GM21526 (cell line): ENCODE measurements around the gene KLHDC8A.
"Not testable (repeated sequence)": the region's sequence is repeated elsewhere in the genome, so short reads cannot be mapped to it uniquely, and the experiment has no call there.

Experiments used
- ATAC-seq: cut with Tn5 transposase; IDR thresholded peaks from one replicate; pipeline ENCODE4 v1.9.1; 2021; ENCODE audit warnings: moderate library complexity; ENCODE audit not compliant: unreplicated experiment, low FRiP score

Gene KLHDC8A

GRCh38 chr1:205301842-205302588, 54.7 kb downstream of the KLHDC8A start:
- no peak for ATAC-seq

- no peak for ATAC-seq
Observed at GRCh38 chr1:205301205-205301821, 55.4 kb downstream of the KLHDC8A start.

- no peak for ATAC-seq
Observed at GRCh38 chr1:205300149-205300548, 56.6 kb downstream of the KLHDC8A start.

- no peak for ATAC-seq
Observed at GRCh38 chr1:205298191-205298994, 58.3 kb downstream of the KLHDC8A start.

- not testable (repeated sequence) for ATAC-seq
Observed at GRCh38 chr1:205297546-205298177, 59.1 kb downstream of the KLHDC8A start.

GRCh38 chr1:205296154-205296553, 60.6 kb downstream of the KLHDC8A start:
- no peak for ATAC-seq

GRCh38 chr1:205294934-205295333, 61.8 kb downstream of the KLHDC8A start:
- ATAC-seq, result no peak

- ATAC-seq, result no peak
Observed at GRCh38 chr1:205294175-205294917, 62.4 kb downstream of the KLHDC8A start.

- ATAC-seq, result no peak
Observed at GRCh38 chr1:205293350-205294074, 63.2 kb downstream of the KLHDC8A start.

GRCh38 chr1:205291596-205291995, 65.1 kb downstream of the KLHDC8A start:
- no peak for ATAC-seq

GRCh38 chr1:205287767-205288559, 68.8 kb downstream of the KLHDC8A start:
- ATAC-seq, result peak; percentile 83

- ATAC-seq, result no peak
Observed at GRCh38 chr1:205287076-205287475, 69.6 kb downstream of the KLHDC8A start.

- ATAC-seq, result no peak
Observed at GRCh38 chr1:205286335-205286950, 70.3 kb downstream of the KLHDC8A start.
